Measurements from ENCODE around the gene FAM222B. TPM values are rescaled to one million over a fixed set of nuclear protein-coding genes. Genes with fewer than 3 reads are reported as not detected.

Gene FAM222B
- total RNA-seq, 1 experiment from 2014 or later: 39.5 TPM

- no peaks in the 10 kb centered on the region for H3K4me1 Mint-ChIP-seq (ENCODE audit: low read depth, unreplicated experiment)
- no peaks in the 10 kb centered on the region for H3K9me3 Mint-ChIP-seq (ENCODE audit: unreplicated experiment)
- H3K36me3 Mint-ChIP-seq (ENCODE audit: insufficient read depth, unreplicated experiment): peaks cover 69% of the 10 kb centered on the region
- no peaks in the 10 kb centered on the region for H3K9me3 ChIP-seq
- TF ChIP-seq, protein P1, sequence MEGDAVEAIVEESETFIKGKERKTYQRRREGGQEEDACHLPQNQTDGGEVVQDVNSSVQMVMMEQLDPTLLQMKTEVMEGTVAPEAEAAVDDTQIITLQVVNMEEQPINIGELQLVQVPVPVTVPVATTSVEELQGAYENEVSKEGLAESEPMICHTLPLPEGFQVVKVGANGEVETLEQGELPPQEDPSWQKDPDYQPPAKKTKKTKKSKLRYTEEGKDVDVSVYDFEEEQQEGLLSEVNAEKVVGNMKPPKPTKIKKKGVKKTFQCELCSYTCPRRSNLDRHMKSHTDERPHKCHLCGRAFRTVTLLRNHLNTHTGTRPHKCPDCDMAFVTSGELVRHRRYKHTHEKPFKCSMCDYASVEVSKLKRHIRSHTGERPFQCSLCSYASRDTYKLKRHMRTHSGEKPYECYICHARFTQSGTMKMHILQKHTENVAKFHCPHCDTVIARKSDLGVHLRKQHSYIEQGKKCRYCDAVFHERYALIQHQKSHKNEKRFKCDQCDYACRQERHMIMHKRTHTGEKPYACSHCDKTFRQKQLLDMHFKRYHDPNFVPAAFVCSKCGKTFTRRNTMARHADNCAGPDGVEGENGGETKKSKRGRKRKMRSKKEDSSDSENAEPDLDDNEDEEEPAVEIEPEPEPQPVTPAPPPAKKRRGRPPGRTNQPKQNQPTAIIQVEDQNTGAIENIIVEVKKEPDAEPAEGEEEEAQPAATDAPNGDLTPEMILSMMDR (IDR thresholded peaks at IDR 0.05; ENCODE audit: insufficient read depth in 1 of 2, low read depth in 1 of 2, low read length in 1 of 2, severe bottlenecking in 1 of 2, unreplicated experiment in 1 of 2): no peak
- H3K36me3 ChIP-seq (ENCODE audit: control insufficient read depth, insufficient read depth, low read length): peaks cover 2% of the 10 kb centered on the region
- intact Hi-C loops (cut with micrococcal nuclease; ENCODE audit: unreplicated experiment): no loop called here
- no peak overlapping the region for H3K4me3 Mint-ChIP-seq (ENCODE audit: unreplicated experiment)
- no TSS peak for BruUV-seq (replicated peaks)
- POLR2A ChIA-PET: no interaction called here
- DNase-seq: no peak
- no peaks in the 10 kb centered on the region for H3K4me1 ChIP-seq
- no peak overlapping the region for H3K27ac Mint-ChIP-seq (ENCODE audit: unreplicated experiment)
- H3K27me3 Mint-ChIP-seq (ENCODE audit: insufficient read depth, unreplicated experiment): no peaks in the 10 kb centered on the region
- H3K27me3 ChIP-seq (replicated peaks; ENCODE audit: control insufficient read depth, insufficient read depth, low read length): no peaks in the 10 kb centered on the region
- CTCF ChIA-PET: interaction anchor here (0.5 kb wide), 1 partner anchor 616 kb away, joined by 3 read pairs; no protein-coding TSS in a partner anchor
- no peak overlapping the region for H3K4me3 ChIP-seq (ENCODE audit: low read depth, low read length)
These were observed 86.4 kb downstream of the FAM222B start for GRCh38 chr17:28756049-28756804.

DNA sequence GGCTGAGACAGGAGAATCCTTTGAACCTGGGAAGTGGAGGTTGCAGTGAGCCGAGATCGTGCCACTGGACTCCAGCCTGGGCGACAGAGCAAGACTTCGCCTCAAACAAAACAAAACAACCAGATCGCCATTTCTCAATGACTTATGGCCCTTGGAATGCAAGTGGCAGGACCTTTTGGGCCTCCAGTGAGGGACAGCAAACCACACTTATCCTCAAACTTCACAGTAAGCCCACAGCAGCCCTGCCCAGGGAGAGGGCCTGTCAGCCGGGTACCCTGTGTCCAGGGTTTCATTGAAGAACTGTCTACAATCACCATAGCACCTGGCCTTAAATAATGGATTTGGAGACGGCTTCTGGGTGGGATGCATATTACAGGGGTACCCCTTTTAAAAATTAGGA, 87.1 kb downstream of the FAM222B start:
- CTCF ChIA-PET: interaction anchor here (1.4 kb wide), 1 partner anchor 8 kb away, joined by 5 read pairs; no protein-coding TSS in a partner anchor
- H3K4me3 Mint-ChIP-seq (ENCODE audit: unreplicated experiment): no peak overlapping the region
- H3K4me1 Mint-ChIP-seq (ENCODE audit: low read depth, unreplicated experiment): no peaks in the 10 kb centered on the region
- H3K9me3 ChIP-seq: no peaks in the 10 kb centered on the region
- POLR2A ChIA-PET: interaction anchor here (0.6 kb wide), 1 partner anchor 32 kb away, joined by 3 read pairs; no protein-coding TSS in a partner anchor
- H3K27ac Mint-ChIP-seq (ENCODE audit: unreplicated experiment): no peak overlapping the region
- intact Hi-C loops (cut with micrococcal nuclease; ENCODE audit: unreplicated experiment): no loop called here
- H3K36me3 ChIP-seq (ENCODE audit: control insufficient read depth, insufficient read depth, low read length): peaks cover 6% of the 10 kb centered on the region
- no peaks in the 10 kb centered on the region for H3K9me3 Mint-ChIP-seq (ENCODE audit: unreplicated experiment)
- H3K4me1 ChIP-seq: no peaks in the 10 kb centered on the region
- H3K36me3 Mint-ChIP-seq (ENCODE audit: insufficient read depth, unreplicated experiment): peaks cover 75% of the 10 kb centered on the region
- no TSS peak for BruUV-seq (replicated peaks)
- H3K27me3 Mint-ChIP-seq (ENCODE audit: insufficient read depth, unreplicated experiment): no peaks in the 10 kb centered on the region
- no peaks in the 10 kb centered on the region for H3K27me3 ChIP-seq (replicated peaks; ENCODE audit: control insufficient read depth, insufficient read depth, low read length)
- H3K4me3 ChIP-seq (ENCODE audit: low read depth, low read length): no peak overlapping the region
- DNase-seq: no peak
- TF ChIP-seq, protein P1 (IDR thresholded peaks at IDR 0.05; ENCODE audit: insufficient read depth in 1 of 2, low read depth in 1 of 2, low read length in 1 of 2, severe bottlenecking in 1 of 2, unreplicated experiment in 1 of 2): no peak

GRCh38 chr17:28751600-28752366, 90.8 kb downstream of the FAM222B start:
- peaks cover 24% of the 10 kb centered on the region for H3K36me3 ChIP-seq (ENCODE audit: control insufficient read depth, insufficient read depth, low read length)
- ChIA-PET POLR2A (interaction anchor here (0.6 to 4.4 kb wide), 2 partner anchors 24 to 166 kb away, joined by 3 to 68 read pairs; partner anchors contain the start of gene NEK8), CTCF (interaction anchor here (0.7 to 9.5 kb wide), 5 partner anchors 13 to 397 kb away, joined by 3 to 324 read pairs (median 3); partner anchors contain the start of genes NEK8 and TLCD1)
- Mint-ChIP-seq H3K27ac (ENCODE audit: unreplicated experiment) (no peak overlapping the region), H3K9me3 (ENCODE audit: unreplicated experiment) (no peaks in the 10 kb centered on the region), H3K4me3 (ENCODE audit: unreplicated experiment) (no peak overlapping the region), H3K27me3 (ENCODE audit: insufficient read depth, unreplicated experiment) (no peaks in the 10 kb centered on the region), H3K4me1 (ENCODE audit: low read depth, unreplicated experiment) (peaks cover 5% of the 10 kb centered on the region), H3K36me3 (ENCODE audit: insufficient read depth, unreplicated experiment) (peaks cover 82% of the 10 kb centered on the region)
- no peaks in the 10 kb centered on the region for H3K9me3 ChIP-seq
- no peaks in the 10 kb centered on the region for H3K27me3 ChIP-seq (replicated peaks; ENCODE audit: control insufficient read depth, insufficient read depth, low read length)
- intact Hi-C loops (cut with micrococcal nuclease; ENCODE audit: unreplicated experiment): no loop called here
- no peak for DNase-seq
- TF ChIP-seq, protein P1 (IDR thresholded peaks at IDR 0.05; ENCODE audit: insufficient read depth in 1 of 2, low read depth in 1 of 2, low read length in 1 of 2, severe bottlenecking in 1 of 2, unreplicated experiment in 1 of 2): no peak
- BruUV-seq (replicated peaks): no TSS peak
- H3K4me1 ChIP-seq: peaks cover 14% of the 10 kb centered on the region
- no peak overlapping the region for H3K4me3 ChIP-seq (ENCODE audit: low read depth, low read length)

Measured in Caco-2 (cell line).